22Rv1 (cell line): ENCODE results near the gene APOL6.
"Not testable (repeated sequence)": the region's sequence is repeated elsewhere in the genome, so short reads cannot be mapped to it uniquely, and the experiment has no call there.

ENCODE experiments used
- H3K27ac ChIP-seq: fragments of 450-650 bp; 2 replicates; pipeline ENCODE4 v1.5.1; 2017
- ZFX ChIP-seq: fragments of 450-650 bp; IDR thresholded peaks from 2 replicates; pipeline ENCODE4 v1.6.1; 2017; ENCODE audit warnings: antibody characterized with exemption, borderline replicate concordance
- TF ChIP-seq, protein P1 (sequence below): fragments of 450-650 bp; IDR thresholded peaks from 2 replicates; pipeline ENCODE4 v1.5.1; 2017; ENCODE audit warnings: mild to moderate bottlenecking

APOL6 gene

DNA sequence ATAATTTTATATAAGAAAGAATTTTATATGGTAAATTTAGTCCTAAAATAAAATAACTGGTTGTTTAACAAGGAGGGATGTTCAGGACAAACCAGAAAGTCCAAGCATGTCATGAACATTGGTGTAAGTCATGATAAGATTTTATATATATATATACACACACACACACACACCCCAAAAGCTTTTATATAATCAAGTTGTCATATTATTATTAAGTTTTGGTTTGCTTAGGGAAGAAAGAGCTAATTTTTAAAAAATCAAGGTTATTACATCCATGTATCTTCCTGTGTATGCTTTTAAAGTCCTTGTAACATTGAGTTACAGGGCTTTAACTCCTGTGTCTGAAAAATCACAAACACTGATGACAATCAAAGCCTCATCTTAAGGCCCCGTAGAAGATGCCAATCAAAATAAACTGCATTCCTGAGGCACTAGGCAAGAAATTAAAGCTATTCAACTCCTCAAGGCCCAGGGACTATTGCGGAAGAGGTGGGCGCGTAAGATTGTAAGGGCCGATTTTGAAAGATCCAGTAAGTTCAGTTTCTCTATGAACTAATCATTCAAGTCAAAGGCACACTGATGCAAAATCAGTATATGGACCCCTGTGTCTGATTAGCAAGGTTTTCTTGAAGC lies 16.8 kb downstream of the APOL6 start:
- TF ChIP-seq, protein P1, sequence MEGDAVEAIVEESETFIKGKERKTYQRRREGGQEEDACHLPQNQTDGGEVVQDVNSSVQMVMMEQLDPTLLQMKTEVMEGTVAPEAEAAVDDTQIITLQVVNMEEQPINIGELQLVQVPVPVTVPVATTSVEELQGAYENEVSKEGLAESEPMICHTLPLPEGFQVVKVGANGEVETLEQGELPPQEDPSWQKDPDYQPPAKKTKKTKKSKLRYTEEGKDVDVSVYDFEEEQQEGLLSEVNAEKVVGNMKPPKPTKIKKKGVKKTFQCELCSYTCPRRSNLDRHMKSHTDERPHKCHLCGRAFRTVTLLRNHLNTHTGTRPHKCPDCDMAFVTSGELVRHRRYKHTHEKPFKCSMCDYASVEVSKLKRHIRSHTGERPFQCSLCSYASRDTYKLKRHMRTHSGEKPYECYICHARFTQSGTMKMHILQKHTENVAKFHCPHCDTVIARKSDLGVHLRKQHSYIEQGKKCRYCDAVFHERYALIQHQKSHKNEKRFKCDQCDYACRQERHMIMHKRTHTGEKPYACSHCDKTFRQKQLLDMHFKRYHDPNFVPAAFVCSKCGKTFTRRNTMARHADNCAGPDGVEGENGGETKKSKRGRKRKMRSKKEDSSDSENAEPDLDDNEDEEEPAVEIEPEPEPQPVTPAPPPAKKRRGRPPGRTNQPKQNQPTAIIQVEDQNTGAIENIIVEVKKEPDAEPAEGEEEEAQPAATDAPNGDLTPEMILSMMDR = no peak
- no peak for TF ChIP-seq ZFX
- H3K27ac ChIP-seq = no peak overlapping the region

GRCh38 chr22:35666699-35667098 lies 18.5 kb downstream of the APOL6 start:
- not testable (repeated sequence) for H3K27ac ChIP-seq

DNA sequence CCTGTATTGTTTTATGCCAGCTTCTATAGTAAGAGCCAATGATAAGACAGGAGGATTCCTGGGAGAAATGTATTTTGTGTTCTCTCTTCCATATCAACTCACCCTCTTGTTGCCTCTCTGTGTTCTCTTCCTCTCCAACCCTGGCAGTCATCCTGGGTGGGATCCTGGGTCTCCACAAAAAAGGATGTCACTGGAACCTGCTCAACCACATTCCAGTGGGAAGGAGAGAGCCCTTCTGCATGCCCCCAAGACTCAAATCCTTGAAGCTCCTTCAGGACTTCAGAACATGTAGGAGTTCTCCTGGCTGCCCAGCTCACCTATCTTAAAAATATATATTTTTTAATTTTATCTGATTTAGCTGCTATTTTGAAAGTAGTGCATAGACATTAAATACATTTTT lies 26.1 kb downstream of the APOL6 start:
- no peak overlapping the region for H3K27ac ChIP-seq
- TF ChIP-seq, protein P1 = no peak
- TF ChIP-seq ZFX = no peak

DNA sequence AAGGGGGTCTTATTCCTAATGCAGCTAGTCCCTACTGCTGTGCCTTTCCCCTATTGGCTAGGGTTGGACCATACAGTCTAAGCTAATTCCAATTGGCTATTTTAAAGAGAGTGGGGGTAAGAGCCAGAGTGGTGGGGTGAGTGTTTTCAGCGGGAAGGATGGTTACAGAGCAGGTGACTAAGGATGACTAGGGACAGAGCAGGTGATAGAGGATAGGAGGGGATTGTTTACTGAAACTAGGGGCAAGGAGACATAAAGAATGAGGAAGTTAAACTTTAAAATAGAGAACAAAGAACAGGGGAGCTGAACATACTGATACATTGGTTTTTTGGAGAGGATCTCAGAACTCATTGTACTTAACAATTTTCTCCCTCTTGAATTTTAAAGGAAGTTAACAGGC lies 27.8 kb downstream of the APOL6 start:
- H3K27ac ChIP-seq = not testable (repeated sequence)

DNA sequence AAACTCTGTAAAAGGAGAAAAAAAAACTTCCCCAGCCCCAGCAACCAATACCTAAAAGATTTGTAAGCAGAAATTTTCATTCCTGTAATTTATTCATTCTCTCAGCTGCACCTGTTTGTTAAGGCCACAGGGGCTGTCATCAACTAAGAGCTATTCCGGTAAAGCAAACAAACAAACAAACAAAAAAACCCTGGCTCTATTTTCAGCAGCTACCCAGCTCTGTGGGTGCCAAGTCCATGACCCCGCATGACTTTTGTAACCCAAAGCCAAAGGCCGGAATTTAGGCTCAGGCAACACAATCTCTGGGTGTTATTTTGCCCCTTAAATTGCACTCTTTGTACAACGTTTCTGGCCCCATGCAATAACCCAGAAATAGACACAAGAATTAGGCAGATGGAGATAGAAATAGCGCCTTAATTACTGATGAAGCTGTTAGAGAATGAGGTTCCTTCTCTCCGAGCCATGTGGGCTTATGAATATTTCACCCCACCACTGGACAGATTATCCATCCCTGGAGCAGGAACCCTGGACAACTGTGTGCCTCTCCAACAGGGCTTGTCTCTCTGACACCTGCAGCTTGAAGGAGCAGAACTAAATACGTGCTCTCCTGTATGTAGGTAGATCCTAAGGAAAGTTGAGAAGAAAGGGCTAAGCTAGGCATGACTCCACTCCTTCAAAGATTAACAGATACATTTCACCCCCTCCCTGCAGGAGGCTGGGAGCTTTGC lies 29.4 kb downstream of the APOL6 start:
- no peak overlapping the region for H3K27ac ChIP-seq
- no peak for TF ChIP-seq ZFX
- TF ChIP-seq, protein P1 = no peak

GRCh38 chr22:35678836-35679235 lies 30.6 kb downstream of the APOL6 start:
- no peak overlapping the region for H3K27ac ChIP-seq
- TF ChIP-seq, protein P1 = no peak
- TF ChIP-seq ZFX = no peak

DNA sequence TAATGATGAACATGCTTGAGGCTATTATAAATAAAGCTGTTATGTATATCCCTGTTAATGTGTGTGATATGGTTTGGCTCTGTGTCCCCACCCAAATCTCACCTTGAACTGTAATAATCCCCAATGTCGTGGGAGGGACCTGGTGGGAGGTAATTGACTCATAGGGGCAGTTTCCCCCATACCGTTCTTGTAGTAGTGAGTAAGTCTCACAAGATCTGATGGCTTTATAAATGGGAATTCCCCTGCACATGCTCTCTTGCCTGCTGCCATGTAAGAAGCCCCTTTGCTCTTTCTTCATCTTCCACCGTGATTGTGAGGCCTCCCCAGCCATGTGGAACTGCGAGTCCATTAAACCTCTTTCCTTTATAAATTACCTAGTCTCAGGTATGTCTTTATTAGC lies 31.2 kb downstream of the APOL6 start:
- not testable (repeated sequence) for H3K27ac ChIP-seq

GRCh38 chr22:35681454-35682052 lies 33.3 kb downstream of the APOL6 start:
- no peak for TF ChIP-seq ZFX
- TF ChIP-seq, protein P1 = no peak
- no peak overlapping the region for H3K27ac ChIP-seq

DNA sequence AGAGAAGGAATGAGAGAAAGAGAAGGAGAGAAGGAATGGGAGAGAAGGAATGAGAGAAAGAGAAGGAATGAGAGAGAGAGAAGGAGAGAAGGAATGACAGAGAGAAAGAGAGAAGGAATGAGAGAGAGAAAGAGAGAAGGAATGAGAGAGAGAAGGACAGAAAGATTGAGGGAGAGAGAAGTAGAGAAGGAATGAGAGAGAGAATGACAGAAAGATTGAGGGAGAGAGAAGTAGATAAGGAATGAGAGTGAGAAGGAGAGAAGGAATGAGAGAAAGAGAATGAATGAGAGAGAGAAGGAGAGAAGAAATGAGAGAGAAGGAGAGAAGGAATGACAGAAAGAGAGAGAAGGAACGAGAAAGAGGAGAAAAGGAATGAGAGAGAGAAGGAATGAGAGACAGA lies 35.3 kb downstream of the APOL6 start:
- TF ChIP-seq, protein P1 = no peak
- TF ChIP-seq ZFX = no peak
- H3K27ac ChIP-seq = no peak overlapping the region
